HepG2 (cell line): ENCODE measurements around the gene TEX22. TPM values are rescaled to one million over a fixed set of nuclear protein-coding genes. Genes with fewer than 3 reads are reported as not detected.

Source experiments
- ATAC-seq: fragments of 200-7000 bp; cut with Tn5 transposase; 3 replicates; pipeline ENCODE4 v1.9.1; 2020; ENCODE audit warnings: mild to moderate bottlenecking, moderate library complexity
- BruUV-seq: library from RNA; stranded (reverse); fragments of 400-500 nt; replicated peaks from 2 replicates; lab custom pipeline; 2021; lab: Mats Ljungman, UMichigan
- CTCF ChIA-PET: fragments of 300-600 bp; formaldehyde crosslinking; extraction: SDS; loops from one replicate; lab custom pipeline; 2021; ENCODE audit warnings: low total read pairs, inconsistent platforms, low intra/inter-chr PET ratio; lab: Yijun Ruan, JAX
- POLR2A ChIA-PET: fragments of 350-600 bp; sonication (Branson Sonifier 250); formaldehyde crosslinking; loops from one replicate; lab custom pipeline; 2020; ENCODE audit warnings: antibody characterized with exemption, inconsistent platforms; lab: Yijun Ruan, JAX
- DNase-seq: peaks from one replicate; pipeline ENCODE4 v3.0.0-alpha.2; 2015; ENCODE audit warnings: low spot score
- FAIRE-seq: peaks from 3 replicates; lab custom pipeline; 2011; peaks lifted over from hg19 to GRCh38; lab: Jason Lieb, UNC
- H2AFZ ChIP-seq: one replicate; pipeline ENCODE4 v1.6.1; 2011; ENCODE audit warnings: low read length, inconsistent platforms
- H3K27ac ChIP-seq: fragments of 300-600 bp; 3 replicates; pipeline ENCODE4 v1.8.0; 2011; ENCODE audit warnings: mixed run types, mild to moderate bottlenecking, mixed read lengths, low read length, inconsistent platforms; ENCODE audit not compliant: insufficient read depth; ENCODE audit errors: extremely low read length
- H3K27me3 ChIP-seq, 2 experiments: fragments of 200-600 bp in 1 of 2; 2 replicates in 1 of 2; 3 replicates in 1 of 2; pipeline versions ENCODE4 v1.6.0 to v1.8.0; 2011; ENCODE audit warnings: low read length in 2 of 2, mild to moderate bottlenecking in 2 of 2, moderate library complexity in 2 of 2, inconsistent platforms in 1 of 2; ENCODE audit not compliant: insufficient read depth in 2 of 2, control insufficient read depth in 1 of 2
- H3K36me3 ChIP-seq, 2 experiments: fragments of 200-600 bp in 1 of 2; replicated peaks in 1 of 2; 2 replicates in 1 of 2; 3 replicates in 1 of 2; pipeline versions ENCODE4 v1.5.1 to v1.8.0; 2011; ENCODE audit warnings: low read length in 2 of 2, inconsistent platforms in 1 of 2; ENCODE audit not compliant: insufficient read depth in 2 of 2, control insufficient read depth in 1 of 2
- H3K4me1 ChIP-seq: 2 replicates; pipeline ENCODE4 v1.5.1; 2012; ENCODE audit warnings: low read length, inconsistent platforms; ENCODE audit not compliant: insufficient read depth
- H3K4me2 ChIP-seq: 2 replicates; pipeline ENCODE4 v1.6.0; 2011; ENCODE audit warnings: low read depth, low read length, inconsistent platforms
- H3K4me3 ChIP-seq, 3 experiments: fragments of 200-600 bp in 1 of 3; sonication (generic), shearing (Covaris generic) in 1 of 3; replicated peaks in 1 of 3; 2 replicates each; pipeline ENCODE4 v1.5.1; 2011 to 2016; ENCODE audit warnings: low read length in 3 of 3, inconsistent platforms in 2 of 3, low read depth in 2 of 3, mild to moderate bottlenecking in 2 of 3, control low read depth in 1 of 3, mixed read lengths in 1 of 3; ENCODE audit not compliant: insufficient read depth in 1 of 3
- H3K79me2 ChIP-seq: one replicate; pipeline ENCODE4 v1.6.1; 2011; ENCODE audit warnings: low read length, inconsistent platforms; ENCODE audit not compliant: insufficient read depth
- H3K9ac ChIP-seq: 2 replicates; pipeline ENCODE4 v1.6.0; 2011; ENCODE audit warnings: mild to moderate bottlenecking, low read depth, low read length, inconsistent platforms; ENCODE audit not compliant: insufficient read depth
- H3K9me3 ChIP-seq: 2 replicates; pipeline ENCODE4 v1.5.1; 2012; ENCODE audit warnings: mild to moderate bottlenecking, low read length
- H4K20me1 ChIP-seq: 2 replicates; pipeline ENCODE4 v1.6.0; 2011; ENCODE audit warnings: inconsistent platforms, mild to moderate bottlenecking, low read length, moderate library complexity; ENCODE audit not compliant: insufficient read depth
- AGO1 ChIP-seq: fragments of 200-400 bp; formaldehyde crosslinking; IDR thresholded peaks from 2 replicates; pipeline ENCODE4 v1.6.1; 2017; ENCODE audit warnings: mild to moderate bottlenecking, low read depth, low read length, moderate library complexity; ENCODE audit not compliant: poor library complexity, severe bottlenecking
- AGO2 ChIP-seq: fragments of 200-400 bp; formaldehyde crosslinking; optimal IDR thresholded peaks from 2 replicates; pipeline ENCODE3; 2017; ENCODE audit warnings: mild to moderate bottlenecking, low read depth, low read length, moderate library complexity
- CHD4 ChIP-seq: fragments of 200-600 bp; sonication (generic); IDR thresholded peaks from 2 replicates; pipeline ENCODE4 v1.7.0; 2017; ENCODE audit warnings: mild to moderate bottlenecking, low read length, borderline replicate concordance
- CREM ChIP-seq, 2 experiments: sonication (generic) in 1 of 2; formaldehyde crosslinking in 1 of 2; IDR thresholded peaks; 2 replicates each; pipeline versions ENCODE4 v1.4.0 to v1.6.1; 2016 to 2020; ENCODE audit warnings: antibody characterized with exemption in 1 of 2, mild to moderate bottlenecking in 1 of 2, missing genetic modification reagents in 1 of 2
- FOXP4 ChIP-seq: sonication (generic); formaldehyde crosslinking; IDR thresholded peaks from 2 replicates; pipeline ENCODE4 v1.4.0; 2020; ENCODE audit warnings: missing genetic modification reagents
- KMT2B ChIP-seq: IDR thresholded peaks from 2 replicates; pipeline ENCODE4 v1.6.1; 2016; ENCODE audit warnings: missing genetic modification reagents, missing compliant biosample characterization
- MIER3 ChIP-seq: IDR thresholded peaks from 2 replicates; pipeline ENCODE4 v1.6.1; 2016; ENCODE audit warnings: missing compliant biosample characterization, borderline replicate concordance
- NR2C2 ChIP-seq: sonication (generic); formaldehyde crosslinking; IDR thresholded peaks from 2 replicates; pipeline ENCODE4 v1.4.0; 2020; ENCODE audit warnings: missing genetic modification reagents, mild to moderate bottlenecking, moderate library complexity, borderline replicate concordance
- RNF219 ChIP-seq: sonication (generic); formaldehyde crosslinking; IDR thresholded peaks from 2 replicates; pipeline ENCODE4 v1.5.0; 2020; ENCODE audit warnings: mild to moderate bottlenecking, missing genetic modification reagents
- THYN1 ChIP-seq: sonication (generic); formaldehyde crosslinking; IDR thresholded peaks from 2 replicates; pipeline ENCODE4 v1.8.1; 2023; ENCODE audit warnings: low read depth, mild to moderate bottlenecking, moderate library complexity, missing genetic modification reagents, borderline replicate concordance
- ZFP82 ChIP-seq: sonication (generic); formaldehyde crosslinking; IDR thresholded peaks from 2 replicates; pipeline ENCODE4 v1.5.1; 2020; ENCODE audit warnings: mild to moderate bottlenecking, missing genetic modification reagents, borderline replicate concordance
- ZNF142 ChIP-seq: sonication (generic); formaldehyde crosslinking; IDR thresholded peaks from 2 replicates; pipeline ENCODE4 v1.4.0; 2020; ENCODE audit warnings: missing genetic modification reagents
- WGBS: methylation state at CpG from one replicate; pipeline ENCODE4 v1.1.6; 2017; ENCODE audit warnings: low lambda C conversion rate; 5-methylcytosine and 5-hydroxymethylcytosine counted together
- in situ Hi-C: cut with HindIII; loops from 2 replicates; pipeline ENCODE4 v1.10.0; 2017; ENCODE audit warnings: low pct_unique_long_range_greater_than_20kb; ENCODE audit not compliant: extremely low pct_ligation_motif_present
- intact Hi-C: fragments of 100-400 bp; cut with micrococcal nuclease; formaldehyde crosslinking; loops from one replicate; pipeline ENCODE4 v1.10.0; 2022; ENCODE audit not compliant: unreplicated experiment
- polyA plus RNA-seq, 8 experiments: library from polyadenylated mRNA; depleted of rRNA in 3 of 8; stranded (reverse) in 7 of 8; unstranded in 1 of 8; fragments of >200 nt; fragmentation: Illumina TruSeq in 4 of 8; extraction: Trizol in 4 of 8; gene quantifications; 2 replicates each; pipeline versions ENCODE4 v1.2.1 to v1.2.3, GENCODE V29; 2011 to 2016; ENCODE audit warnings: low read depth in 4 of 8, missing spikeins in 1 of 8, mixed read lengths in 1 of 8; ENCODE audit not compliant: insufficient read depth in 1 of 8
- total RNA-seq, 5 experiments: library from RNA; depleted of rRNA; stranded (reverse); fragments of >200 nt; fragmentation: Illumina TruSeq; extraction: Trizol; gene quantifications; 2 replicates each; pipeline ENCODE4 v1.2.3, GENCODE V29; 2016; ENCODE audit warnings: low read depth in 1 of 5

TEX22 gene
- total and polyA plus RNA-seq, 2 of the 13 experiments (the other 11 are each of a cell fraction or from before 2014, with no cell fraction given) = 0.07 to 0.27 TPM

DNA sequence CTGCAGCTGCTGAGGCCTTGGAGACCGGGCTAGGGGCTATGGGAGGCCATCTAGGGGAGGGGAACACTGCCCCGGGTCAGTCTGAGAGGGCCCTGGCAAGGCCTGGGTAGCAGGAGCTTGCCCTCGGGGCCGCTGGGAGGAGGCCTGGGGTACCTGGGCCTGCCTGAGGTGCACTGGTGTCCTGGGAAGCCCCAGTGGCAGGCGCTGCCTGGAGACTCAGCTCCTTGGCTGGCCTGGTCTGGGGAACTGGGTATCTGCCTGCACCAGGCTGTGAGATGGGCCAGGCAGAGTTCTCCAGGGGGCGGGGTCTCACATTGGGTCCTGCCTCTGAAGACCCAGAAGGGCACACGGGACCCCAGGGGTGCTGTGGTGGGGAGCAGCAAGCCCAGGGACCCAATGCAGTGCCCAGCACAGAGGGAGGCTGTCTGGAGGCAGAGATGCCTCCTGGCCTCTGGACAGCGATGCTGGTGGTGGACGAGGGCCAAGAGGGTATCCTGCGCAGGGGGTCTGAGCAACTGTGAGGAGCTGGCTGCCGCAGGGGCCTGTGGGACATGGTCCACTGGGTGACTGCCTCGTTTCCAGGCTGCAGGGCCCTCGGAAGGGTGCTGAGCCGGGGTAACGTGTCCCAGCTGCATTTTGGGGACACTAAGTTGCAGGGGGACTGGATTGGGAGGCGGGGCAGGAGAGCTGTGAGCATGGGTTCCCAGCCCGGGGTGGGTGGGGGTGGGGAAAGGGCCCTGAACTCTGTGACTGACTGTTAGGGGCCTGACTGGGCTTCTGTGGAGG is 13.8 kb downstream of the TEX22 start:
- Histone ChIP-seq H3K4me1 (peaks cover 40% of the 10 kb centered on the region), H3K27ac (no peak overlapping the region), H2AFZ (no peak overlapping the region), H3K4me2 (peak overlapping the region; percentile 76), H4K20me1 (no peaks in the 10 kb centered on the region; the same call in 1 of the 2 replicates), H3K9ac (no peak overlapping the region), H3K9me3 (no peaks in the 10 kb centered on the region), H3K27me3 (peaks cover 2 to 51% of the 10 kb centered on the region in 2 experiments; a peak in 4 of 5 replicates), H3K4me3 (peak overlapping the region in 1 of 3 experiments; percentile 67; a peak in 1 of 6 replicates), H3K36me3 (no peaks in the 10 kb centered on the region), H3K79me2 (no peaks in the 10 kb centered on the region)
- DNase-seq (no peak), FAIRE-seq (no peak), ATAC-seq (peak; percentile 7)
- ChIA-PET CTCF (no interaction called here), POLR2A (interaction anchor here (2.2 kb wide), 1 partner anchor 13 kb away, joined by 10 read pairs; no protein-coding TSS in a partner anchor)
- intact Hi-C loops = loop anchor here (5.0 kb wide), 1 partner anchor 75 kb away; the partner anchor contains the start of gene CRIP1
- BruUV-seq = no TSS peak
- in situ Hi-C loops = no loop called here
- WGBS = 41% methylated on average over 6 of the region's 17 CpGs
- TF ChIP-seq THYN1 = no peak
- TF ChIP-seq CREM (IDR thresholded peaks at IDR 0.05) = no peak
- no peak for TF ChIP-seq CREM (CRISPR knock-in tag; IDR thresholded peaks at IDR 0.05)
- no peak for TF ChIP-seq RNF219 (CRISPR knock-in tag)
- no peak for TF ChIP-seq MIER3 (CRISPR knock-in tag)
- peak; percentile 53 for TF ChIP-seq AGO1
- TF ChIP-seq AGO2 = peak; percentile 18
- no peak for TF ChIP-seq FOXP4 (CRISPR knock-in tag)
- TF ChIP-seq ZNF142 (CRISPR knock-in tag) = no peak
- no peak for TF ChIP-seq ZFP82
- TF ChIP-seq NR2C2 (CRISPR knock-in tag) = no peak
- no peak for TF ChIP-seq CHD4
- TF ChIP-seq KMT2B = no peak
